Stimulated activated CD4-positive, alpha-beta T cell treated with anti-CD3 and anti-CD28 coated beads, Interleukin-2, amount 100 ng/mL, for 48 hours (primary cell): ENCODE data around the gene EMC8.

ENCODE experiments used
- DNase-seq, 2 donors: peaks; one replicate each; pipeline ENCODE4 v3.0.0-alpha.2; 2020

EMC8 gene

DNA sequence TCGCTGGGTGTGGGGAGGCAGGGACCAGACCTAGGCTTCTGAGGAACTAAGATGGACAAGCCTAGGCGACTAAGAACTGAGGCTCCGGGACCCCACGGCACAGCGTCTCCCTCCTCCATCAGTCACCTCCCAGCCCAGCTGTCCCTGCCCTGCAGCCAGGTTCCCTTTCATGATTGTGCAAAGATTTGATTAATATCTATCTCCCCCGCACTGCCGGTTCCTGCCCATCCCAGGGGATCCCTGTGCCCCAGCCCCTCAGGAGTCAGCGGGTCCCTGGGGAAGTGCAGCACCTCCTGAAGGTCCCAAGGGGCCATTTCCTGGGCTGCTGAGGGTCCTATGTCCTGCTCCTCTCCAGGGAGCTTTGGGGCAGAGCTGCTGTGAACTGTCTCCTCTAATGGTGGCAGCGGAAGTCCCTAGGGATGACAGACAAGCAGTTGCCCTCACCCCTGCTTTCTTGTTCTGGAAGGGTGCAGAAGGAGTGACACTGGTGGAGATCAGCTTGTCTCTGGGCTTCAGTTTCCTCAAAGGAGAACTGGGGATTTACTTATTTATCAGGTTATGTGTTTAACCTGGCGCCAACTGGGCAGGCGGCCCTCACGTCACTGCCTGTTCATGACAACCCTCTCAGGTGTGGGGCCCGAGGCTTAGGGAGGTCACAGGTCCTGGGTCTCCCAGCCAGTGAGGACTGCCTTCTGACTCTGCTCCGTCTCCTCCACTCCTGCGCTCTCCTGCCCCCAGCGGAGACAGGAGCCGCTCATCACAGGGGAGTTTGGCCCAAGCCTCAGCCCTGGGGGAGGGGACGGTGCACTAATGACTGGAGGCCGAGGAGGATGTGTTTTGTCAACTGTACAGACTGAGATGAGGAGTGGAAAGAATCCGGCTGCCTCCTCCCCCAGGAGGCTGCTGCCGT, 46.6 kb downstream of the EMC8 start:
- DNase-seq = no peak

DNA sequence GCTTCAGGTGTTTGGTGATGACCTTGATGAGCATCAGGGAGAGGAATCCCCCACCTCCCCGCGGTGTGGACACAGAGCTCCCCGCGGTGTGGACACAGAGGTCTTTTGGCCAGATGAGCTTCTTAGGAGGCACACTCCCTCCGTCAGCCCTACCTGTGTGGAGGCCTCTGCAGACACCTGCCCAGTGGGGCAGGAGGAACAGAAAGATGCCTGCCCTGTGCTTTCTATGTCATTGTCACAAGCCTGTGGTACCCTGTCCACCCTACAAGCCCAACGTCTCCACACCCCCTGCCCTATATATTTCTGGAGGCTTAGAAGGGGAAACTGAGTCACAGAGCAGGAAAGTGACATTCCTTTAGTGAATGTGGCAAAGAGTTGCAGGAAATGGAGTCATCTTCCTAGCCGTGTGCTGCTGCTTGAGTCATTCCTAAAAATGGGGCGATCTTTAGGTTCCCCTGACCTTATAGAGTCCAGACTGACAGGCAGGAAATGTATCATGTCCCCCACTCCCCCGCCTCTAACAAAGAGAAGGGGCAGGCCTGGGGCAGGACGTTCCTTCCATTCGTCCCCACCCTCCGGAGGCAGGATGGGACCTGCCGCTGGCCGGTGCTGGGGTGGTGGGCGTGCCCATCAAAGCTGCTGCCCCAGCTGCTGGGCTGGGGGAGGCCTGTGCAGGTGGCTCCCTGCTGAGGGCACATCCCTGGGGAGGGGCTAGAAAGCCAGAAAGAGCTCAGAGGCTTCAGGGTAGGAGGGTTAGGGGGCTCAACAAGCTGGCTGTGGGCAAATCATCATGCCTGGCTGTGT, 47.4 kb downstream of the EMC8 start:
- DNase-seq = no peak

DNA sequence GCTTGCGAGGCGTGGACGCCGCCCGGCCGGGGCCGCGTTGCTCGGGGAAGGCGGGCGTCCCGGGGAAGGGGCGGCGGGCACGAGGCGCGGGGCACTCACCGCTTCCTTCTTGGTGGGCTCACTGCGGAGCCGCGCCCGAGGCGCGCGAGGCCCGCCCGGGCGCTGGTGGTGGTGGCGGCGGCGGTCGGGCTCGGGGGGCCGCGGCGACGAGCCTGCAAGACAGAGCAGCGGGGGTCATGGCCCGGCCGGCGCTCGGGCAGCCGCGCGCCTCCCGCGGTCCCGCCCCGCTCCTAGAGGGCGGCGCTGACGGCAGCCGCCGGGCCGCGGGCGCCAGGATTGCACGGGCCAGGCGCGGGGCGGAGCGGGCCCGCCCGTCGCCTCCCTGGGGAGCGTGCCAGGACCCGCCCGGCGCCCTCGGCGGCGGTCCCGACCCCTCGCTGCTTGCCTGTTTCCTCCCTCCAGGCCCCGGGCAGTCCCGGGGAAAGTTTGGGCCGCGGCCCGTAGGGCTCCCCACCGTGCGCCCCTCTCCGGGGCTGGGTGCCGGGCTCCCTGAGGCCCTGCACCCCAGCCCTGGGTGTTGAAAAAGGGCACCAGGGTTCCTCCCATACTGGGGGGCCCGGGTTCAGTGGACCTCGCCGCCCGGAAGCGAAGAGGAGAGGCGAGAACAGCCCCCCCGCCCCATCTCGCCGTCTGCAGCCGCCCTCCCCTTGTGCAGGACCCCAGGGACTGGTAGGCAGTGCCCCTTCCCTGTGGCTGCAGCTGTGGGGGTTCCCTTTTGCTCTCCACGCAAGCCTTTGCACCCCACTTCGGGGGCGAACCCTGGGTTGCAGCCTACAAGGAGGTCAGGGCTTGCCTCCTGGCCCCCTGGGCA, 48.3 kb downstream of the EMC8 start, which contains the start of gene C16orf74:
TSS of gene C16orf74 (minus strand) at position 270 of the 871 bp plus-strand sequence. CDS start 15,879 bp downstream, outside the sequence.
- DNase-seq = no peak

DNA sequence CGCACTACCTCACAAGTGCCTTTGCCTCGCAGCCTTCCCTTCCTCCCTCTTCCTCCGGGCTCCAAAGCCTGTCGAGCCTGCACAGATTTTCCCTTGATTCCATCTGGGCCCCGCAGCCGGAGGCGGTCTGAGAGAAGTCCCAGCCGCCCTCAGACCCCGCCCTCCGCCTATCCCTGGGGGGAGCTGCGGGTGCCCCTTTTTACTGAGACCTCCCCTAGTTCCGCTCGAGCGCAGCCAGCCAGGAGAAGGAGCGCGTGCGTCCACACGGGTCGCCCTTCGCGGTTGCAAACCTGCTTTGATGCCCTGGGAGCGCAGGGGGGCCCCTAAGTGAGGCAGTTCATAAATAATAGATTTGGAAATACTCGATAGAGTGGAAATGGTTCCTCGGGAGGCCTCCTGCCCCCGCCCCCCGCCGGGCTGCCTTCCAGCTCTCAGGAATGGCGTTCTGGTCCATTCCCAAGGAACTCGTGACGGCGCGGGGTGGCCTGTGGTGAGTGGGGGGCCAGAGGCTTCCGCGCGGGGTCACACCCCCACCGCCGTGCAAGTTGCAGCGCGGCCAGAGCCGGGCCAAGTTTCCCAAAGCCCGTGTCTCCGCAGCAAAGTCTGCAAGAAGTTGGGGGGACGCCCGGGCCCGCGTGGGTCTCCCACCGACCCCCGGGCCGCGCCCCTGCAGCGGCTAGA, 49.1 kb downstream of the EMC8 start:
- DNase-seq = no peak

DNA sequence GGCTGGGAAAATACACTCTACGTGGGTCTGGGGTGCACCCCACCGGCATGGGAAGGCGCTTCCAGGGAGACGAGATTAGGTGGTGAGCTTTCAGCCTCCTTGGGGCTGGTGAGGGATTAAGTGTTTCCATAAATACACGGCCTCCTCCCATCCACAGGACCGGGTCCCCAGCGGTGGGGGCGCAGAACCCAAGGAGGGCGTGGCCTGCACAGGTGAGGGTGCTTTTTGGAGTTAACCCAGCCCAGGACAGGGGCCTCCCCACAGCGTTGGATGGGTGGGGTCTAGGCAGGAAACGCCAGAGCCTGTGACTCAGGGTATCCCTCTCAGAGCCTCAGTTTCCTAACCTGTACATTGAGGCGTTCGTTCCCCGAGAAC, 49.6 kb downstream of the EMC8 start:
- DNase-seq = no peak

DNA sequence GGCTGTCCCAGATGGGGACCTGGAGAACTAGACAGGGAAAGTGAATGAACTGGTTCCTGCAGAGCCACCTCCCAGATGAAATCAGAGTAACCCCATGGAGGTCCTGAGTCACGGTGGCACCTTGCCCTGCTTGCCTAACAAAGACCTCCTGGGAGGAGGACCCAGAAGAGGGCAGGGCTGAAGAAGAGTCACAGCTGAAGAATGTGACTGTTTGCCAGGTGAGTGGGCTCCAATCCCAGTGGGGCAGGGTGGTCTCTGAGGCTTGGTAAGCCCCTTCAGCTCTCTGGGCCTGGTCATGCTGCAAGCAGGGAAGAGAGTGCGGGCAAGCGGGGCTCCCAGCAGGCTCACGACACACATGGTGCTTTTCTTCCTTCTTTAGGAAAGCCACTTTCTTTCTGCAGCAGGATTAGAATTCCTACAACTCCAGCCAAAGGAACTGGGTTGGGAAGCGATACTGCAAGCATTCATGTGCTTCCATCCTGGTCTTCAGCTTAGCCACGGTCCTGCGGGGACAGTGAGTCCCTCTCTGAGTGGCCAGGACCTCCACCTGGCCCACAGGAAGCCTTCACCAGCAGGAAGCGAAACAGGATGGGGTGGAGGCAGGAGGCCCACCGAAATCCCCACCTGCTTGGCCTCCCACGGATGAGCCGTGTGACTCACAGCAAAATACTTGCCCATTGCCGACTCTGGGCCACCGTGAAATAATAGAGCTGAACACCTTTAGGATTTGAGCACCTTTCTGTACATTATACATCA, 52.7 kb downstream of the EMC8 start:
- DNase-seq = no peak

DNA sequence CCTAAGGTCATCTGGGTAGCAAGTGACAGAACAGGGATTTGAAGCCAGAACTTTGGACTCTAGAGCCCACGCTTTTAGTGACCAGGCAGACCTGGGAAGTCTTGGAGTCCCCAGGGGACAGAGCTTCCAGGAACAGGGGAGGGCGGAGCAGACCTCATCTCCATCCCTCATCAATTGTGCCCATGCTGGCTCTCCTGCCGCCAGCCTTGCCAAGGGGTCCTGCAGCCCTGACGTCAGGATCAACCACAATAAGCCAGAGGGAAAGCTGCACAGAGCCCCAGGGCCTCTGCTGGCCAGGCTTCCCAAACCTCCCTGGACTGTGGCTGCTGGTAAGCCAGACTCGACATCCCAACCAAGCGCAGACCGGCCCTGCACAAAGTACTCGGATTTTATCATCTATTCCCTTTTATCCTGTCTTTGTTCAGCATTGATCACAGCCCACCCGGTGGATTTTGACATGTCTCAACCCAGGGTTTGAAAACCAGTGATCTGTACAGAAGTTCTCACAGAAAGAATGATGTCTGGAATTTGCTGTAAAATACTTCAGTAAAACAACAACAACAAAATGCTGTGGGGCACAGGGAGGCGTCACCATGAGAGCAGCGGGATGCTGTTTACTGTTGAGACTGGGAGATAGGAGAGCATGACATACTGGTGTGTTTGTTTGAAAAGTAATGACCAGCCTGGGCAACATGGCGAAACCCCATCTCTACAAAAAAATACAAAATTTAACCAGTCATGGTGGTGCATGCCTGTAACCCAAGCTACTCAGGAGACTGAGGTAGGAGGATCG, 60.2 kb downstream of the EMC8 start:
- no peak for DNase-seq

DNA sequence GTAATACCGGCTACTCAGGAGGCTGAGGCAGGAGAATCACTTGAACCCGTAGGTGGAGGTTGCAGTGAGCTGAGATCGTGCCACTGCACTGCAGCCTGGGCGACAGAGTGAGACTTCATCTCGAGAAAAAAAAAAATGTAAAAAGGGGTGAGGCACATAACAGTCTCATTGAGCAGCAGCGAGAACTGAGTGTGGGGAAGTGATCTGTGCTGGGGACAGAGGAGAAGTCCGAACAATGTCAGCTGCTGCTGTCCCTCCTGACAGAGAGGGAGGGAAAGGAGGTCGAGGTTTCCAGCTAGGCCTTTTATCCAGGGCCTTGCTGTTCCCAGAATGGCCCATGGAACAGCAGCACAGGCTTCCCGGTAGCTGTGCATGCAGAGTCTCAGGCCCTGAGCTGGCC, 62.4 kb downstream of the EMC8 start:
- no peak for DNase-seq

DNA sequence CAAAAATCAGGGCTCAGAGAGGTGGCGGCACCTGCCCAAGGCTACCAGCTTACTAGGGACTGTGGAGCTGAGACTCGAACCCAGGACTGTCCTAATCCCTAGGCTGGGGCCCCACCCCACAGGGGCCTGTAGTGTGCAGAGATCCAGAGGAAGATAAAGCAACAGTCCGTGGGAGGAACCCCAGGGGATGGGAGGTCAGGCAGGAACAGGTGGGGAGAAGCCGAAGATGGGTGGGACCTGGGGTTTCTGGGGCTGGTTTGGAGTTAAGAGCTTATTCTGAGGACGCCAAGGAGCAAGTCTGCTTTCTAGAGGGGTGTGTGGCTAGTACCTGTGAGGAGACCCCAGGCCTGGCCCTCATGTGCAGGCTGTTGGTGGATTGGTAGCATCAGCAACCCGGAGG, 63.4 kb downstream of the EMC8 start:
- no peak for DNase-seq

DNA sequence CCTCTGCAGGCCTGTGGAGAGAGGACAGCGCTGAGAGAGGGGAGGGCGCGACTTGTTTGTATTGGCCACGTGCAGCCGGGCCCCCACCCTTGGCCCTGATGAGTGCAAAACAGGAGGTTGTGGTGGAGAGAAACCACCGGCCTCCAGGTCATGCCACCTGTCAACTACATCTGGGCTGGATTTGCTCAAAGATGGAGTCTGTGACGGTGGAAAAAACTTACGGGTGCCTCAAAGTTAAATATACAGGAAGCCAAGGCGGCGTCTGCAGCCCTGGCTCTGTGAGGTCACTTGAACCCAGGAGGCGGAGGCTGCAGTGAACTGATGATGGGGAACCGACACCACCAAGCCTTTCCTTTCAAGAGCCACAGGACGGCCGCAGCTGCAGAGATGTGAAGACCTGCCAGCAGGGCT, 64.1 kb downstream of the EMC8 start:
- DNase-seq = no peak

DNA sequence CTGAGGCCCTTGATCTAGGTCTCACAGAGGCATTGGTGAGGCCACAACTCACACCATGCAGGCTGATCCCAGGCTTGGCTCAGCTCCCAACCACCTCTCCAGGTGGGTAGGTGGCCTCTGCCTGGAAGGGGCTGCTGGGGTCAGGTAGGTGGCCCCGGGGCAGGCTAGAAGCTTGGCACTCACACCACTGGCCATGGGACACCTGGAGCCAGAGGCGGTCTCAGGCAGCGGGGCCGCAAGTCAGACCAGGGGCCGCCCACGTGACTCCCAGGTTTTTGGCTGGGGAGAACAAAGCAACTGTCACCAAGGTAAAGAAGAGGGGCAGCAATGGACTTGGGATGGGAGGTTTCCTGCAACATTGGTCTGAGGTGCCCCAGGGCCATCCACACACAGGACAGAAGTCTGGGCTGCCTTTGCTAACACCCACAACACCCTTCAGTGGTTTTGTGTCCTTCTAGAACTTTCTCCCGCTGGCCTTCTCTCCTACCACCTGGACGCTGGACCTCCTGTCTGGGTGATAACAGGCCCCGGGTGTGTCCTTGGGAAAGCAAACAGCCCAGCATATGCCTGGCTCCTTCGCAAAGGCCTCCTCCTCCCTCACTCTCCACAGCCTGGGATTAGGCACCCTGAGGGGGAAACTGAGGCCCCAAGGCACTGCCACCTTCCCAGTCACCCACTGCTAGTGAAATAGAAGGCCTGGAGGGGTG, 64.9 kb downstream of the EMC8 start:
- DNase-seq = no peak

DNA sequence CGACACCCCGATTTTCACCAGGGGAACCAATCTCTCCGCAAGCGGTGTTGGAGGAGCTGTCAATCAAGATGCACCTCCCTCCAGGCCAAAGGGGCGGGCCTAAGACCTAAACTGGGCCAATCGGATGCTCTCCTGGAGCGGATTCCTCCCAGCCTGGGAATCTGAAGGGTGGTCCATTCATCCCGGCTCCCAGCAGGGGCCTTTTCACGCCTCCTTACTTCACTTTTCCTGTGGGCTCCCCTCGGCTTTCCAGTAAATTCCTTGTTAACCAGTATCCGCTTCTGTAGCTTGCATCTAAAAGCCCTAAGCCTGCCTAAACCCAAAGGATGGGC, 65.5 kb downstream of the EMC8 start:
- DNase-seq = no peak

DNA sequence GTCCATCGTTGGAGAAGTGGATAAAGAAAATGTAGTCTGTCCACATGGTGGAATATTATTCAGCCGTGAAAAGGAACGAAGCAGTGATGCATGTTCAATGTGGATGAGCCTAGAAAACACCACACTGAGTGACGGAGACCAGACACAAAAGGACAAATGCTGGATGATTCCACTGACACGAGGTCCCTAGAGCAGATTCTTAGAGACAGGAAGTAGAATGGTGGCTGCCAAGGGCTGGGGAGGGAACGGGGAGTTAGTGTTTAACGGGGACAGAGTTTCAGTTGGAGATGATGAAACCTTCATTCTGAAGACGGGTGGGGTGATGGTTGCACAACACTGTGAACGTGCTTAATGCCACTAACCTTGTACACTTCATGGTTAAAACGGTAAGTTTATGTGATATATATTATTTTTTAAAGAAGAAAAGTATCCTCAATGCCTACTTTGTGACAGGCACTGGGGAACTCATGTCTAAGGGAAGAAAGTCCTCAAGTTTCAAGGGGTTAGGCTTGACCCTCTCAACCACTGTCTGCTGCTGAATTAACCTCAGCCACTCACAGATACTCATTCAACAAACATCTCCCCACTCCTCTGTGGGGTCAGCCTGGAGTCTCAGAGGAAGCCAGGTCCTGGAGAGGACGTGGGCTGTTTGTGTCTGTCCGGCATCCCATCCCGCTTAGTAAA, 66.0 kb downstream of the EMC8 start:
- no peak for DNase-seq

DNA sequence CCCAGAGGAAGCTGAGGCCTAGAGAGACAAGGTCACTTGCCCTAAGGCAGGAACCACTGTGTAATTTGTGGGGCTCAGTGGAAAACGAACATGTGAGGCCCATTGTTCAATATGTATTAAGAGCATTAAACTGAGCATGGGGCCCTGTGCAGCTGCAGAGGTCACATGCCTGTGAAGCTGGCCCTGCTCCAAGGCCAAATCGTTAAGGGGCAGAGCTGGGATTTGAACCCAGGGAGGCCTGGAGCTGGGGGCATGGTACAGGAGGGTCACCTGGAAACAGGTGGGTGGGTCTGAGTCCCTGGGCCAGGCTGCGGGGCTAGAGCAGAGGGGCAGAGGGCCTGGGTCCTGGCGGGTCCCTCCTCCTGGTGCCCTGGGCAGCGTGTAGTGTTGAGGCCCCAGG, 68.2 kb downstream of the EMC8 start:
- no peak for DNase-seq

DNA sequence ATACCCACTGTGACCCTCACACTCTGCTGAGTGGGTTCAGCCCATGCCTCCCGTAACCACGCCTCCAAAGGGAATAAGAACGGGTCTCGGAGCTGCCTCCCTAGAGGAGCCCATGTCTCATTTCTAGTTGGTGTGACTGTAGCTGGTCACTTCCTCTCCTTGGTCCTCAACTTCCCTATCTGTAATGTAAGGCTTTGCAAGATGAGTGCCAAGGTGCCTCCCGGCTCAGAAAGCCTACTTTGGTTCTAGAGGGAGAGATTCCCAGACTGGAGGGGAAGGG, 69.2 kb downstream of the EMC8 start:
- DNase-seq = no peak

DNA sequence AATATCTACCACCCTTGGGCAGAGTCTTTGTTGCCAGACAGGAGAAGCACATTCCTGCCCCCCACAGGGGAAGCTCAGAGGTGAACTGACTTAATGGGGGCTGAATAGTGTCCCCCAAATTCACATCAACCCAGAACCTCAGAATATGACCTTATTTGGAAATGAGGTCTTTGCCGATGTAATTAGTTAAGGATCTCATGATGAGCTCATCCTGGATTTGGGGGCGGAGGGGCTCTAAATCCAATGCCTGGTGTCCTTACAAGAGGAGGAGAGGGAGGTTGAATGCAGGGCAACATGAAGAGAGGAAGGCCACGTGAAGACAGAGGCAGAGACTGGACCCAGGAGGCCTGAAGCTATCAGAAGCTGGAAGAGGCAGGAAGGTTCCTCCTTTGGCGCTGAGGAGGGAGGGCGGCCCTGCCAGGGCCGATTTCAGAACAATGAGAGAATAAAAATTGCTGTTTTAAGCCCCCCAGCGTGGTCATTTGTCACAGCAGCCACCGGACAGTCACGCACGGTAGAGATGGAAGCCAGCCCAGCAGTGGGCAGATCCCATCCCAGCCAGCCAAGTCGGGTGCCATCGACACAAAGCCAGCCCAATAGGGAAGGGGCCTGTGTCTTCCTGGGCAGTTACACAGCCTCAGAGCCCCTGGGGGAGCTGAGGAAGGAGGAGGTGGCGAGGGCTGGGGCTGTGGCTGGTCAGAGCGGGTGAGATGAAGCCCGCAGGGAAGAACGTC, 69.7 kb downstream of the EMC8 start:
- no peak for DNase-seq

DNA sequence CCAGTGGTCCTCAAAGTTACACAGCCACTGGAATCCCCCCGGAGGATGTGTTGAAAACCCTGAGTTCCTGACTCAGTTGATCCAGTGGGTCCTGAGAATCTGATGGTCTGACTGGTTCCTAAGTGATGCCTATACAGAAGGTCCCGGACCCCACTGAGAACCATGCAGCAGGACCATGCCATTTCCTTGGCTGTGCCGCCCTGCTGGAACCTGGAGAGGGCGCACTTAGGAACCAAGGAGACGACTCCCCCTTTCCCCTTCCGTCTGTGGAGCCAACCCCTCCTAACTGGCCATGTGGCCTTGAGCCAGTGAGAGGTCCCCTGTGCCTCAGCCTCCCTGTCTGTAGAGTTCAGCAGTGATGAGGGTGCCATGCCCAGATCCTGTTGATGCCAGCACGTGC, 70.5 kb downstream of the EMC8 start:
- no peak for DNase-seq
